HT-29 (cell line): ENCODE results near the gene CAMSAP2. TPM values are rescaled to one million over a fixed set of nuclear protein-coding genes. Genes with fewer than 3 reads are reported as not detected.
A peak's percentile ranks its signal among the peaks of the same experiment; 100 is the strongest.
"Not testable (repeated sequence)": the region's sequence is repeated elsewhere in the genome, so short reads cannot be mapped to it uniquely, and the experiment has no call there.

Source experiments
- DNase-seq: peaks from one replicate; pipeline ENCODE4 v3.0.0-alpha.2; 2015; ENCODE audit warnings: low spot score
- total RNA-seq: library from RNA; depleted of rRNA; stranded (reverse); fragments of >200 nt; shearing (Covaris generic); gene quantifications from 2 replicates; pipeline ENCODE4 v1.2.3, GENCODE V29; 2014

CAMSAP2 gene
- total RNA-seq, 1 experiment from 2014 or later: 7.3 TPM

GRCh38 chr1:200737647-200738291 is 924 bp upstream of the CAMSAP2 start:
- DNase-seq: no peak

- DNase-seq: peak; percentile 65
Observed at GRCh38 chr1:200738949-200739651, 407 bp downstream of the CAMSAP2 start.

- peak; percentile 42 for DNase-seq
Observed at GRCh38 chr1:200739702-200740570, 1.2 kb downstream of the CAMSAP2 start.

- peak; percentile 13 for DNase-seq
Observed at GRCh38 chr1:200740571-200741208, 2.0 kb downstream of the CAMSAP2 start.

- no peak for DNase-seq
Observed at GRCh38 chr1:200741551-200742207, 3.0 kb downstream of the CAMSAP2 start.

GRCh38 chr1:200744143-200744542 is 5.5 kb downstream of the CAMSAP2 start:
- DNase-seq: no peak

- DNase-seq: no peak
Observed at GRCh38 chr1:200749090-200749489, 10.4 kb downstream of the CAMSAP2 start.

GRCh38 chr1:200750749-200751148 is 12.1 kb downstream of the CAMSAP2 start:
- not testable (repeated sequence) for DNase-seq

- DNase-seq: no peak
Observed at GRCh38 chr1:200751717-200752116, 13.0 kb downstream of the CAMSAP2 start.

- no peak for DNase-seq
Observed at GRCh38 chr1:200753650-200754198, 15.0 kb downstream of the CAMSAP2 start.

GRCh38 chr1:200755456-200755855 is 16.8 kb downstream of the CAMSAP2 start:
- no peak for DNase-seq

GRCh38 chr1:200762089-200762488 is 23.4 kb downstream of the CAMSAP2 start:
- DNase-seq: no peak

GRCh38 chr1:200767321-200767720 is 28.6 kb downstream of the CAMSAP2 start:
- no peak for DNase-seq

GRCh38 chr1:200771625-200772555 is 33.2 kb downstream of the CAMSAP2 start:
- peak; percentile 40 for DNase-seq

GRCh38 chr1:200774311-200774710 is 35.6 kb downstream of the CAMSAP2 start:
- DNase-seq: no peak

- no peak for DNase-seq
Observed at GRCh38 chr1:200774735-200775444, 36.2 kb downstream of the CAMSAP2 start.

- no peak for DNase-seq
Observed at GRCh38 chr1:200775850-200776249, 37.2 kb downstream of the CAMSAP2 start.

- DNase-seq: peak; percentile 24
Observed at GRCh38 chr1:200776949-200777348, 38.3 kb downstream of the CAMSAP2 start.

- no peak for DNase-seq
Observed at GRCh38 chr1:200778766-200779165, 40.1 kb downstream of the CAMSAP2 start.
